Amygdala (tissue), 56 donors: ENCODE data around the gene LILRB1.
"Not testable (repeated sequence)": the region's sequence is repeated elsewhere in the genome, so short reads cannot be mapped to it uniquely, and the experiment has no call there.

Experiments used
- DNase-seq, 56 donors: peaks; one replicate each; lab custom pipeline; 2025; lab: John Stamatoyannopoulos, UW

Gene LILRB1

DNA sequence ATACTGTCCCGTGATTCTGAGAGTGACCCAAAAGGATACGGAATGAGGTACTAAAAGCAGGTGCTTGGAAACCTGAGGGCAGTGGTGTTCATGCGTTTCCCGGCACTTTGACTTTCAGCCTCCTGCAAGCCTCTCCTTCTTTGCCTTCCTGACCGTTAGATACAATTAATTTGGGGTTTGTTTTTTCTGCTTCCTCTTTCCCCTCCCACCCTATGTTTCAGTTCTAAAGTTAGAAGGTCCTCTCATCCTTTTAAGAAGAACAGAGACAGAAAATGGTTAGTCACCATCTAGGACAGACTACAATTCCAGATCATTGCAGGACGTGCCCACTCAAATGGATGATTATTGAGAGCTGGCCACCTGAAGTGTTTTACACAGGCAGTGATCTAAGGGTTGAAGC, 30.7 kb downstream of the LILRB1 start:
- no peak for DNase-seq

DNA sequence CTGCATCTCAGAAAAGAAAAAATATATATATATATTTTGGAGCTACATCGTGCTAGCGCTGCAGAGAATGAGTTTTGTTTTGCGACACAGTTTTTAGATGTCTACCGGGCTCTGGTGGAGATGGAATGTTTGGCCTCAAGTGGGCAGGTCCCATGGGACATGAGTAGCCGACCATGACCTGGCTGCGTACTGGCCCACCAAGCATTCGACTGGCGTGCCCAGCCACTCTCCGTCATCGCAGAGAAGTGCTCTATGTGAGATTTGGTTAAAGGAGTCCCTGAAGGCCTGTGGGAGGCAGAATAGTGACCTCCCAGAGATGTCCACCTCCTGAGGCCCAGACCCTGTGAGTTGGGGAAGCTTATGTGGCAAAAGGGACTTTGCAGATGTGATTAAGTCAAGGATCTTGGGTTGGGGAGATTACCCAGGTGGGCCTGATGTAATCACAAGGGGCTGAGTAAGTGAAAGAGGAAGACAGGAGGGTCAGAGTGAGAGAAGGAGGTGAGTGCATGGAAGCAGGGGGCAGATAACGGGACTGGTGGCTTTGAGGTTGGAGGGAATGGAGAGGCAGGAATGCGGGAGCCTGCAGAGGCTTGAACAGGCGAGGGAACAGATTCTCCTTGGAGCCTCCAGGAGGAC, 31.7 kb downstream of the LILRB1 start:
- no peak for DNase-seq

DNA sequence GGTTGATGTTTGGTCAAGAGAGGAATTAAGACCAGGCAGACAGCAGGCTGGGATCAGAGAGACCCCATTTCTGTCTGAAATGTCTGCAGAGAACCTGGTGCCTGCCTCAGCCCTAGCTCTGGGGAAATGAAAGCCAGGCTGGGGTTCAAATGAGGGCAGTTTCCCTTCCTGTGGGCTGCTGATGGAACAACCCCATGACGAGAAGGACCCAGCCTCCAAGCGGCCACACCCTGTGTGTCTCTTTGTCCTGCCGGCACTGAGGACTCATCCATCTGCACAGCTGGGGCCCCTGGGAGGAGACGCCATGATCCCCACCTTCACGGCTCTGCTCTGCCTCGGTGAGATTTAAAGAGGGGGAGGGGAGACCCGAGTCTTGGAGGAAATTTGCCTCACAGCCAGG, 32.4 kb downstream of the LILRB1 start, which contains the start of gene LILRB4:
Gene LILRB4, plus strand, starts transcription at position 256 of the 400 bp plus-strand sequence. Its CDS starts 49 bp downstream, at position 305.
- peak in 14 of 56 donors; percentile 2 to 30 (median 14) for DNase-seq

DNA sequence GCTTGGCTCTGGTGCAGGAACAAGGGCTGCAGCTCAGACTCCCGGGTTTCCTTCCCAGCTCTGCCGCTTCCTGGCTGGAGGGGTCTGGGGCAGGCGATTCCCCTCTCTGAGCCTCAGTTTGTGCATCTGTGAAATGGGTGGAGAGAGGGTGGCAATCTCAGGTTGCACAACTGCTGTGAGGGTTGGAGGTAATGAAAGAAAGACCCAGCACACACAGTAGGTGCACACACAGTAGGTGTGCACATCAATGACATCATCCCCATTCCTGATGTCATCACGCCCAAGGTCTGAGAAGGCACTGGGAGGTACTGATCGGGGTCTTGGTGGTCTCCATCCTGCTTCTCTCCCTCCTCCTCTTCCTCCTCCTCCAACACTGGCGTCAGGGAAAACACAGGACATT, 35.2 kb downstream of the LILRB1 start:
- DNase-seq, result no peak

DNA sequence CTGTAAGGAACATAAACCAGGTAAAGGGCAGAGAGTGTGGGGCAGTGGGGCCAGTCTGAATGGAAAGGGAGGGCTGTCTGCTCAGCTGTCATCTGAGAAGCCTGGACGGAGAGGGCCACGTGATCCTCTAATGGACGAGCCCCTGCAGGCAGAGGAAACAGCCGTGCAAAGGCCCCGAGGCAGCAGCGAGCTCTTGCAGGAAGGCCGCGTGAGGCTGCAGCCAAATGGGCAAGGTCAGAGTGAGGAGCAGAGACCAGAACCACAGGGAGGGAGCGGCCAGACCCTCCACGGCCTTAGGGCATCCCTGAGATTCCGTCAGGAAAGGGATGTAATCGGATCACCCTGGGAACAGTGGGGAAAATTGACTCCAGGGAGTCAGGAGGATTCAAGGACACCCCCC, 36.9 kb downstream of the LILRB1 start:
- DNase-seq, result no peak

DNA sequence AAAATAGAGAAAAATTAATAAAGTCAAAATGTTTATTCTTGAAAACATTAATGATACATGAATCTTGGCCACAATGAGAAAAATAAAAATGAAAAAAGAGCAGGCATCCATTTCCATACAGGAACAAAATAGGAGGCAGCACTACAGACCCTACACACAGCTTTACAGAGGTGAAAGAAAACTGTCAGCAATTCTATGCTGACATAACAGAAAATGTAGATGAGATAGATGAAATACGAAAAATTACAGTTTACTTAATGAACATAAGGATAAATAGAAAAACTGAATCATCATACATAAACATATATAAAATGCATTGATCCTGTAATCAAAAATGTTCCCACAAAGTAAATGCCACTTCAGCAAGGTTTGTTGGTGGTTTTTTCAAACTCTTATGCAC, 38.1 kb downstream of the LILRB1 start:
- DNase-seq, result no peak

DNA sequence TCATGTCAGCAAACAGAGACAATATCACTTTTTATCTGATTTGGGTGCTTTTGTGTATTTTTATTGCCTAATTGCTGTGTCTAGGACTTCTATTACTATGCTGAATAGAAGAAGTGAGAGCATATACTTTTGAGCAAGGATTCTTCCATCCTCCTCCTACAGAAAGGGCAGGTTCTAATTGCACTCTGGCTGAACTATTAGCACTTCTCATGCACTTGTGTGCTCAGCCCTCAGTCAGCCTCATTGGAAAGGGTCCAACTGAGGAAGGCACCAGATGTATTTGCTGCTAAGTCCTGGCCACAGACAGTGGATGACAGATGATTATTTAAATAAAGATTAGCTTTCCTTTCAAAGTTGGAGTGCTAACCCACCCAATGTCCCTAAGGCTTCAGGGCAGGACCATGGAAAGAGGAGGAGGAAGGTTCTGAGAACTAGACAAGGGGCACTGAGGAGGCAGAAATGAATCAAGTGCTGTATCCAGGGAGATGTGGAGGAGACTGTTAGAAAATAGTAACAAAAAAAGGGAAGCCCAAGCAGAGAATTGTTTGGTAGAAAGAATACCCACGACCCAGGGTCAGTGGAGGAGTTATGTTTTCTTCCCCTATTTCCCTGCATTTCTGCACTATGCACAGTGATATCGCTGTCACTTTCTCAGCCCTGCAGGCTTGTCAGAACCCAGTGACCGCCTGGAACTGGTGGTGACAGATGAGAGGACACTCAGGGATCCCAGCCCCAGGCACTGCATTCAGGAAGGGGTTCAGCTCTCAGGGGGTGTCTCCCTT, 40.5 kb downstream of the LILRB1 start:
- DNase-seq, result no peak

DNA sequence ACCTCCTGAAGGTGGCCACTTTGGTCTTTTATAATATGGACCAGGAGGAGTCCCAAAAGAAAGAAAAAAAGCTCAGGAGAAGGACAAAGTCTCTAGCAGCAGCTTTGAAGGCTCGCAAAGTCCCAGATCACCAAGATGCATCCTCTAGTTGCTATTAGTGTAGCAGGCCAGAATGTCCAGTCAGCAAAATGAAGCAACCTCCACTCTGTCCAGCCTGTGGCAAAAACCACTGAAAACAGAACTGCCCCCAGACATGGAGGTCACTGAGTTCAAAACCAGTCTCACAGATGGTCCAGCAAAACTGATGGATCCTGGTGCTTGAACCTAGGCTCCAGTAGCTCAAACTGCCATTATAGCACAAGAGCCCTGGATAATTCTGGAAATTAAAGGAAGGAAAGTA, 42.9 kb downstream of the LILRB1 start:
- DNase-seq, result peak in 6 of 56 donors; percentile 1 to 47 (median 8)

DNA sequence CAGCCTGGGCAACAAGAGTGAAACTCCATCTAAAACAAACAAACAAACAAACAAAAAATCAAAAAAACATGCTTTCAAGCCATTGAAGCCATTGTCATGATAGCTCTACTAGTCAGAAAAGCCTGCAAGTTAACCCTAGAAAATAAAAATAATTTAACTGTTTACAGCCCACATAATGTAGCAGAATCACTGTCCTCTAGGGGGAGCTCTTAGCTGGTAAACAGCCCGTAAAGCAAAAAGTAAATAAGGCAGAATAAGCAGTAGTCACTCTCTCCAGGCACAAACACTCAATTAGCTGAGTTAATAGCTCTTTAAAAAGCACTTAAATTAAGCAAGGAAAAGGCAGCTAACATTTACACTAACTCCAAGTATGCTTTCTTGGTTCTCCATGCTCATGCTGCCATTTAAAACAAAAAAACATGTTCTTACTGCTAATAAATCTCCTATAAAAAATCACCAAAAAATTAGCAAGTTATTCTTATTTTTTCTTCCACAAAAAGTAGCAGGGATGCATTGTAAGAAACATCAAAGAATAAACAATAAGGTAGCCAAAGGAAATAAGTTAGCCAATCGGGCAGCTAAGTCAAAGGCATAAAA, 43.8 kb downstream of the LILRB1 start:
- no peak for DNase-seq

DNA sequence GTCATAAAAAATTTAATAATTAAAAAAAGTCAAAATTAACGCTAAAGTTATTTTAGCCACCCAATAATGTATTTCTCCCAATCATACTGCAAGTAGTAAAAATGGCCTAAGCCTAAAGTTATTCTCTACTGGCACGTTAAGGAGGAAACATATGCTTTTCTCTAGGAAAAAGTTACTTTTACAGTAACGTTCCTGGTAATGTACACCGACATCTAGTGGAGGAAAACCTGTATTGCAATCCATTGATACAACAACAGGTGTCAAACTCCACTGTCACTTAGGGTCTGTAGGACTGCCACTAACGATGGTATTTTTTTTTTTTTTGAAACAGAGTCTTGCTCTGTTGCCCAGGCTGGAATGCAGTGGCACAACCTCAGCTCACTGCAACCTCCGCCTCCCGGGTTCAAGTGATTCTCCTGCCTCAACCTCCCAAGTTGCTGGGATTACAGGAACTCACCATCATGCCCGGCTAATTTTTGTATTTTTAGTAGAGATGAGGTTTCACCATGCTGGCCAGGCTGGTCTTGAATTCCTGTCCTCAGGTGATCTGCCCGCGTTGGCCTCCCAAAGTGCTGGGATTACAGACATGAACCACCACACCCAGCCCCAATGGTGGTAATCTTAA, 46.0 kb downstream of the LILRB1 start:
- DNase-seq, result peak in 1 of 56 donors; percentile 32

DNA sequence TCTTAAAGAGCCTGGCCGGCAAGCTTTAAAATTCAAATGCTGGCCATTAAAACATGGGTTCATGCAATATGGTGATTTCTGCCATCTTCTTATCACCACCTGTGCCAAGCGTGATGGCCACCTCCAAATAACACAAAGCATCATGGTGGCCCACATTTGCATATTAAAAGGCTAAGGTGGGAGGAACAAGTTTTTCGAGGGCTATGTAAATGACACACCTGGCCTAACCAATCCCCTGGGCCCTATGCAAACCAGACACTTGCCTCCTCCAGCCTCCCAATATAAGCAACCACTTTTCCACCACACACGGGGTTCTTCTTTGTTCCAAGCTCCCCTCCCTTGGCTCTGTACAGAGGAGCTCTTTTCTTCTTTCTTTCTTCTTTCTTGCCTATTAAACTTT, 46.9 kb downstream of the LILRB1 start:
- no peak for DNase-seq

DNA sequence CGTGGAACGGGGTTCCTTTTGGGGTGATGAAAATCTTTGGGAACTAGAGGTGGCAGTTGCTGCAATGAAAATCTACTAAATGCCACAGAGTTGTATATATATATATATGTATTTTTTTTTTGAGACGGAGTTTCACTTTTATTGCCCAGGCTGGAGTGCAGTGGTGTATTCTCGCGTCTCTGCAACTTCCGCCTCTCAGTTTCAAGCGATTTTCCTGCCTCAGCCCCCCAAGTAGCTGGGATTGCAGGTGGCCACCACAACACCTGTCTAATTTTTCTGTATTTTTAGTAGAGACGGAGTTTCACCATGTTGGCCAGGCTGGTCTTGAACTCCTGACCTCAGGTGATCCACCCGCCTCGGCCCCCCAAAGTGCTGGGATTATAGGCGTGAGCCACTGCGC, 51.3 kb downstream of the LILRB1 start:
- not testable (repeated sequence) for DNase-seq

DNA sequence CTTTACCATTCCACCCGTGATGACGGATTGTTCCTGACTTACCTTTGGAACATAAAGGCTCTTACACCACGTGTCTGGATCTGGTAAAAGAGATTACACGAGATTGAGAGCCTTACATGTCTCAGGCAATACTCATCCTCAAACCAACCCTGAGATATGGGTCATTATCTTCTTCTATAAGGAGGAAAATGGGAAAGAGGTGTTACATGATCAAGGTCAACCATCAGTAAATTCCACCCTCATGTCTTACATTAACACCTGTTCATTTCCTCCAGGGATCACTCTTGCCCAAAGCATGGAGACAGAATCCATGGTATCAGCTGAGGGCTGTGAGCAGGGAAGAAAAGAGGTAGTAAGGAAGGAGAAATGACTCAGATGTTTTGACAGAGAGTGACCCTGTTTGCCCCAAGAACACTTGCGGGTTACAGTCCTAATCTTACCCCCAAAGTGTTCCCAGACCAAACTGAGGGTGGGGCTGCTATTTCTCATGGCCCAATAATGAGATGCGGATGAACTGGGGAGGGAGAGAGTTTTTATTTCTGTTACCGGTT, 52.1 kb downstream of the LILRB1 start:
- no peak for DNase-seq

DNA sequence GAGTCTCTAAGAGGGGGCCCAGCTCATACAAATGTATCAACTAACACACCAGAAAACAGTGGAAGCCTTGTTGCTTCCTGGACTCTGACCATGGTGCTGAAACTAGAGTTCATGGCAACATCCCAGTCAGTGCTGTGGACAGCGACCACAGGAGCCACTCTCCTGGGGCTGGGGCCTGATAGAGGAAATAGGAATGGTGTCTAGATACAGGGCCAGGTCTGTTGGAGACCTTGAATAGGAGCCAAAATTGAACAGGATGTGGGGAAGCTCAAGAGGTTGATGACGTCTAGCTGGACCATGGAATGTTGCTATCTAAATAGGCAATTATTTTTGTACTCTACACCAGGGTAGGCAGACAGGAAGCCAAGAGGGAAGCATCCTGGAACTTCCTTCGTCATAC, 54.2 kb downstream of the LILRB1 start:
- DNase-seq, result no peak
